ENCODE results near the gene RNF126. TPM values are rescaled to one million over a fixed set of nuclear protein-coding genes. Genes with fewer than 3 reads are reported as not detected.

RNF126 gene
- total RNA-seq, 6 experiments from 2014 or later = 18.3 to 85.0 (median 28.8) TPM

DNA sequence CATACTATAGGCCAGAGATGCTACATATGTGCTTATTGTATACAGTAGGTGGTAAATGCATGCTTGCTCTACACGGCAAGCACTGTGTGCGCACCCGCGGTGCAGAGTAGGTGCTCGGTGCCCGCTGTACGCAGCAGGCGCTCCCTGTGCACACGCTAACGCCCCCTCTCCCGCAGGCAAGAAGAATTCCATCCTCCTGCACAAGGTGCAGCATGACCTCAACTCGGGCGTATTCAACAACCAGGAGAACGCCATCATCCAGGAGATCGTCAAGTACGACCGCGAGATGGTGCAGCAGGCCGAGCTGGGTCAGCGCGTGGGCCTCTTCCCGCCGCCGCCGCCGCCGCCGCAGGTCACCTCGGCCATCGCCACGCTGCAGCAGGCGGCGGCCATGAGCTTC is 47.4 kb downstream of the RNF126 start:
- ATAC-seq = peak; percentile 27 to 66 (median 52)
- H3K36me3 ChIP-seq = peaks cover 0 to 21% (median 9%) of the 10 kb centered on the region in 4 donors
- peak in 2 of 3 donors; percentile 35 to 40 for DNase-seq
- H3K27me3 ChIP-seq = no peaks in the 10 kb centered on the region
- no peak for TF ChIP-seq POLR2A (IDR thresholded peaks at IDR 0.05)
- TF ChIP-seq, protein P1, sequence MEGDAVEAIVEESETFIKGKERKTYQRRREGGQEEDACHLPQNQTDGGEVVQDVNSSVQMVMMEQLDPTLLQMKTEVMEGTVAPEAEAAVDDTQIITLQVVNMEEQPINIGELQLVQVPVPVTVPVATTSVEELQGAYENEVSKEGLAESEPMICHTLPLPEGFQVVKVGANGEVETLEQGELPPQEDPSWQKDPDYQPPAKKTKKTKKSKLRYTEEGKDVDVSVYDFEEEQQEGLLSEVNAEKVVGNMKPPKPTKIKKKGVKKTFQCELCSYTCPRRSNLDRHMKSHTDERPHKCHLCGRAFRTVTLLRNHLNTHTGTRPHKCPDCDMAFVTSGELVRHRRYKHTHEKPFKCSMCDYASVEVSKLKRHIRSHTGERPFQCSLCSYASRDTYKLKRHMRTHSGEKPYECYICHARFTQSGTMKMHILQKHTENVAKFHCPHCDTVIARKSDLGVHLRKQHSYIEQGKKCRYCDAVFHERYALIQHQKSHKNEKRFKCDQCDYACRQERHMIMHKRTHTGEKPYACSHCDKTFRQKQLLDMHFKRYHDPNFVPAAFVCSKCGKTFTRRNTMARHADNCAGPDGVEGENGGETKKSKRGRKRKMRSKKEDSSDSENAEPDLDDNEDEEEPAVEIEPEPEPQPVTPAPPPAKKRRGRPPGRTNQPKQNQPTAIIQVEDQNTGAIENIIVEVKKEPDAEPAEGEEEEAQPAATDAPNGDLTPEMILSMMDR (IDR thresholded peaks at IDR 0.05) = peak in 1 of 4 donors; percentile 24
- H3K9me3 ChIP-seq = no peaks in the 10 kb centered on the region
- intact Hi-C loops (cut with DNase I) = no loop called here
- H3K4me1 ChIP-seq = no peaks in the 10 kb centered on the region
- 46% methylated on average over 10 of the region's 33 CpGs for WGBS (ENCODE audit: insufficient coverage, low coverage, low lambda C conversion rate, missing lambda C conversion rate)
- no peak overlapping the region for H3K4me3 ChIP-seq
- no peak overlapping the region for H3K27ac ChIP-seq

DNA sequence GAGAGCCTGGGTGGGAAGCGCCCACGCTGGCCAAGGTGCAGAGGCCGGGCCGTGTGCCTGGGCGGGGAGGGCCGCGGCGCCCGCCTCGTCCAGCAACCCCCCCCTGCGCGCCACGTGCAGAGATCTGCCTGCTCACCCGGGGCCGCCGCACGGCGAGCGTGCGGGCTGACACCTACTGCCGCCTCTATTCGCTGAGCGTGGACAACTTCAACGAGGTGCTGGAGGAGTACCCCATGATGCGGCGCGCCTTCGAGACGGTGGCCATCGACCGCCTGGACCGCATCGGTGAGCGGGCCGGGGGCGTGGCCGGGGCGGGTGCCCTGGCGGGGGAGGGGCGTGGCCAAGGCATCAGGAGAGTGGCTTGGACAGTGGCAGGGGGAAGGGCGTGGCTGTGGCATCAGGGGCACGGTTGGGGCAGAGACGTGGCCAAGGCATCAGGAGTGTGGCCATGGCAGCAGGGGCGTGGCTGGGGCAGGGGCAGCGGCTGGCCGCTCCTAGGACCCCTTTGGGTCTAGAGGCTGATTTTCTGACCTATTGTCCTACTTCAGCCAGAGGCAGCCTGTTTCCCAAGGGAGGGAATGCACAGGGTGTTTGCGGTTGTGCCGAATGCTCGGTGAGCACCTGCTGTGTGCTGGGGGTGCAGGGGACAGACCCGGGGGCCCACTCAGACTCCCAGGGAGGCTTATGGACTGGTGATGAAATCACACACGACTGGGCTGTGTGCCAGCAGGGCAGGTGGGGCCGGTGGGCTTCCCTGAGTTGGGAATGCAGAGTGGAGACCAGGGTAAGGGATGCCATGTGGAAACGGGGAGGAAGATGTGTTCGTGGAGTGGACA is 49.1 kb downstream of the RNF126 start:
- no peaks in the 10 kb centered on the region for H3K4me1 ChIP-seq
- no peak for ATAC-seq
- TF ChIP-seq, protein P1 (IDR thresholded peaks at IDR 0.05) = no peak
- no peak for TF ChIP-seq POLR2A (IDR thresholded peaks at IDR 0.05)
- DNase-seq = peak in 2 of 3 donors; percentile 45 to 49
- H3K4me3 ChIP-seq = no peak overlapping the region
- intact Hi-C loops (cut with DNase I) = no loop called here
- 89% methylated on average over 17 of the region's 54 CpGs for WGBS (ENCODE audit: insufficient coverage, low coverage, low lambda C conversion rate, missing lambda C conversion rate)
- H3K27ac ChIP-seq = no peak overlapping the region
- peaks cover 0 to 6% (median 3%) of the 10 kb centered on the region in 4 donors for H3K36me3 ChIP-seq
- H3K9me3 ChIP-seq = no peaks in the 10 kb centered on the region
- H3K27me3 ChIP-seq = no peaks in the 10 kb centered on the region

DNA sequence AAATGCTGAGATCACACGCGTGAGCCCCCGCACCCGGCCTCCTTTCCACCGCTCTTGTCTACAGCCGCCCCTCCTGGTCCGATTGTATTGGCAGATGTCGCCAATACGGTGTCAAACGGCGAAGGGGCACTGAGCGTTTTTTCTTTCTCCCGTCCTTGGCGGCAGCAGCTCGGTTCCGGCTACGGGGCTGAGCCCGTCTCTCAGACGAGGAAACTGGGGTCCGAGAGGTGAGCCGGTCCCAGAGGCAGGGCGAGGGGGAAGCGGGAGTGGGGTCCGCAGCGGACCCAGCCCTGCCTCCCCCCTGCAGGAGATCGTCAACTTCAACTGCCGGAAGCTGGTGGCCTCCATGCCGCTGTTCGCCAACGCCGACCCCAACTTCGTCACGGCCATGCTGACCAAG is 50.1 kb downstream of the RNF126 start:
- TF ChIP-seq, protein P1 (IDR thresholded peaks at IDR 0.05) = no peak
- no peak for TF ChIP-seq POLR2A (IDR thresholded peaks at IDR 0.05)
- Histone ChIP-seq H3K4me3 (no peak overlapping the region), H3K27me3 (no peaks in the 10 kb centered on the region), H3K9me3 (no peaks in the 10 kb centered on the region), H3K36me3 (no peaks in the 10 kb centered on the region), H3K4me1 (no peaks in the 10 kb centered on the region), H3K27ac (no peak overlapping the region)
- peak in 2 of 3 donors; percentile 36 to 42 for DNase-seq
- intact Hi-C loops (cut with DNase I) = no loop called here
- ATAC-seq = no peak
- WGBS (ENCODE audit: insufficient coverage, low coverage, low lambda C conversion rate, missing lambda C conversion rate) = 92% methylated on average over 8 of the region's 33 CpGs

DNA sequence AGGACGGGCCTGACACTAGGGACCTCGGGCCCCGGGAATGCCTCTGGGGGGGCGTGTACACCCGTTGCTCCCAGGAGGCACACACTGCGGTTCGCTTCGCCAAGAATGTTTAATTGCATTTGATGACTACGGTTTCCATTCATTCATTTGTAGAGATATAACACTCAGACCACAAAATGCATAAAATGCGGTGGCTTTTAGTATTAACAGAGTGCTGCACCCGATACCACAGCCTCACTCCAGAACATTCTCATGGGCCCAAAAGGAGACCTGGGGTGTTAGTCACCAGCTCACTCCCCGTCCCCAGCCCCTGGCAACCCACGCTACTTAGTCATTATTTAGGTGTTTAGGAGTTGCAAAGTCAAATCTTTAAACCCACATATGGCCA is 51.5 kb downstream of the RNF126 start:
- Histone ChIP-seq H3K9me3 (no peaks in the 10 kb centered on the region), H3K4me3 (no peak overlapping the region)

More for the DNA sequence above, 51.5 kb downstream of the RNF126 start:
- no peak for TF ChIP-seq POLR2A (IDR thresholded peaks at IDR 0.05)
- TF ChIP-seq, protein P1 (IDR thresholded peaks at IDR 0.05) = no peak
- WGBS (ENCODE audit: insufficient coverage, low coverage, low lambda C conversion rate, missing lambda C conversion rate) = 48% methylated on average over 8 of the region's 13 CpGs
- ATAC-seq (no peak), DNase-seq (no peak)
- Histone ChIP-seq H3K4me1 (no peaks in the 10 kb centered on the region), H3K36me3 (no peaks in the 10 kb centered on the region), H3K27ac (no peak overlapping the region), H3K27me3 (no peaks in the 10 kb centered on the region)
- intact Hi-C loops (cut with DNase I) = no loop called here
